HG02852 (cell line): ENCODE data around the gene PCNX1.
"Not testable (repeated sequence)": the region's sequence is repeated elsewhere in the genome, so short reads cannot be mapped to it uniquely, and the experiment has no call there.

Experiments
- ATAC-seq: cut with Tn5 transposase; IDR thresholded peaks from one replicate; pipeline ENCODE4 v1.9.1; 2021; ENCODE audit warnings: mild to moderate bottlenecking, moderate library complexity; ENCODE audit not compliant: unreplicated experiment

PCNX1 gene

GRCh38 chr14:71141701-71142374 is 234.6 kb downstream of the PCNX1 start:
- no peak for ATAC-seq

GRCh38 chr14:71142375-71143038 is 235.2 kb downstream of the PCNX1 start:
- no peak for ATAC-seq

- ATAC-seq, result no peak
These were observed 236.4 kb downstream of the PCNX1 start for GRCh38 chr14:71143381-71144290.

GRCh38 chr14:71147335-71147734 is 240.1 kb downstream of the PCNX1 start:
- not testable (repeated sequence) for ATAC-seq

- no peak for ATAC-seq
These were observed 241.4 kb downstream of the PCNX1 start for GRCh38 chr14:71148627-71149026.

GRCh38 chr14:71150737-71151136 is 243.5 kb downstream of the PCNX1 start:
- no peak for ATAC-seq

- no peak for ATAC-seq
These were observed 248.5 kb downstream of the PCNX1 start for GRCh38 chr14:71155743-71156142.

GRCh38 chr14:71163050-71163841 is 256.0 kb downstream of the PCNX1 start:
- ATAC-seq, result no peak

- no peak for ATAC-seq
These were observed 256.8 kb downstream of the PCNX1 start for GRCh38 chr14:71163842-71164629.
